Pericardium fibroblast (primary cell): ENCODE data around the gene DCT. TPM values are rescaled to one million over a fixed set of nuclear protein-coding genes. Genes with fewer than 3 reads are reported as not detected.

Source experiments
- total RNA-seq: library from RNA; depleted of rRNA; stranded (reverse); fragments of >200 nt; gene quantifications from 2 replicates; pipeline ENCODE4 v1.2.3, GENCODE V29; 2015

The DCT gene
- 0.26 TPM in 1 of 2 replicates, not detected in the other for total RNA-seq

DNA sequence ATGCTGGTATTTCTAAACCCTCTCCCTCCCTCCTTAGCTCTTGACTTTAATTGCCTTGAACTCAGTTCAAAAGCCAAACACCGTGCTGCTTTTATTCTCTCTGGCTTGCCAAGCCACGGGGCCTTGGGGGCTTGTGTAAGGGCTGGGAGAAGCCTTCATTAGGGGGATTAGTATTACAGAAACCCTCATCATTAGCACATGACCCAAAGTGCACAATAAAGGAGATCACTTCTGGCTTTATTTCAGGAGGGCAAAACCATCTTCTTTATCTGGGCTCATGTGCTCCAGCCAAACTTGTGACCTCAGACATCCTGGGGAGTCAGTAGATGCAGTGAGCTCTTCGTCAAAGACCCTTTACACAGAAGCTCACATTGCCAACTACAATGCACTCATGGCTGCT lies at the start of gene DCT:
Gene DCT (minus strand): TSS at position 67 of the 400 bp plus-strand sequence. CDS start 427 bp downstream, outside the sequence.

Other genes with a start within 250 kb of the DCT start
- 8.5 and 17.6 TPM in 2 replicates for gene TGDS, start 116.5 kb upstream of the DCT start, total RNA-seq
- 4.6 and 4.9 TPM in 2 replicates for gene GPR180, start 122.2 kb upstream of the DCT start, total RNA-seq
- gene SOX21, start 232.9 kb upstream of the DCT start, total RNA-seq, result not detected in 2 replicates